HG03342 (cell line): ENCODE data around the gene NFKBIL1.
"Not testable (repeated sequence)": the region's sequence is repeated elsewhere in the genome, so short reads cannot be mapped to it uniquely, and the experiment has no call there.

Experiments
- ATAC-seq: cut with Tn5 transposase; IDR thresholded peaks from one replicate; pipeline ENCODE4 v1.9.1; 2021; ENCODE audit warnings: mild to moderate bottlenecking, moderate library complexity; ENCODE audit not compliant: unreplicated experiment

The NFKBIL1 gene

DNA sequence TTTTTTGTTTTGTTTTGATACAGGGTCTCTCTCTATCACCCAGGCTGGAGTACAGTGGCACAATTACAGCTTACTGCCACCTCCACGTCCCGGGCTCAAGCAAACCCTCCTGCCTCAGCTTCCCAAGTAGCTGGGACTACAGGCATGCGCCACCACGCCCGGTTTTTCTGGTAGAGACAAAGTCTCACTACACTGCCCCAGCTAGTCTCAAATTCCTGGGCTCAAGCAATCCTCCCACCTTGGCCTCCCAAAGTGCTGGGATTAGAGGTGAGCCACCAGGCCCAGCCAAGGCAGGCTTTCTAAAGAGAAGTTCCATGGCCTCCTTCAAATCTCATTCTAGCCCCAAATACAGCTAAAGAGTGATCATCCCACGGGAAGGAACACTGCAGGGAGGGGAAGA lies 13.4 kb upstream of the NFKBIL1 start:
- ATAC-seq: no peak

DNA sequence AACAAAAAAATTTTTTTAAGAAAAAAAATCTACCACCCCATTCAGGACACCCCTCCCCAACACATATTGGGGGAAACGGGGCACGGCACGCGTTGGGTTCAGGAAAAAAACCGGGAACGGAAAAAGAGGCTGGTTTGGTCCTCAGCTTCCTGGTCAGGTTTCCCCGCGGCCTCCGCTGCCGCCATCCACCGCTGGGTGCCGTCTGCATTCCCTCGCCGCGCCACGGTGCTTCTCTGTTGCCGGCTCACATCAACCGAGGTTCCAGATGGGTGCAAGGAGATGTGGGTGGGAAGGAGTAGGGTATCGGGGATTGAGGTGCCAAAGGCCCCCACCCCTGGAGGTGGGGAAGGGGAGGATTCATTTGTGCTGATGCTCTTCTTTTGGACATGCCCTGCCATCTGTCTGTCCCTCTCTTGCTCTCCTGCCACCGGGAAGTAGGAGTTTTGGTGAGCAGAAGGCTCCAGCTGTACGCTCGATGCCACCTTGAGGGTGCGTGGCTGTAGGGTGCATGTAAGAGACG lies 12.8 kb upstream of the NFKBIL1 start:
- ATAC-seq: no peak

DNA sequence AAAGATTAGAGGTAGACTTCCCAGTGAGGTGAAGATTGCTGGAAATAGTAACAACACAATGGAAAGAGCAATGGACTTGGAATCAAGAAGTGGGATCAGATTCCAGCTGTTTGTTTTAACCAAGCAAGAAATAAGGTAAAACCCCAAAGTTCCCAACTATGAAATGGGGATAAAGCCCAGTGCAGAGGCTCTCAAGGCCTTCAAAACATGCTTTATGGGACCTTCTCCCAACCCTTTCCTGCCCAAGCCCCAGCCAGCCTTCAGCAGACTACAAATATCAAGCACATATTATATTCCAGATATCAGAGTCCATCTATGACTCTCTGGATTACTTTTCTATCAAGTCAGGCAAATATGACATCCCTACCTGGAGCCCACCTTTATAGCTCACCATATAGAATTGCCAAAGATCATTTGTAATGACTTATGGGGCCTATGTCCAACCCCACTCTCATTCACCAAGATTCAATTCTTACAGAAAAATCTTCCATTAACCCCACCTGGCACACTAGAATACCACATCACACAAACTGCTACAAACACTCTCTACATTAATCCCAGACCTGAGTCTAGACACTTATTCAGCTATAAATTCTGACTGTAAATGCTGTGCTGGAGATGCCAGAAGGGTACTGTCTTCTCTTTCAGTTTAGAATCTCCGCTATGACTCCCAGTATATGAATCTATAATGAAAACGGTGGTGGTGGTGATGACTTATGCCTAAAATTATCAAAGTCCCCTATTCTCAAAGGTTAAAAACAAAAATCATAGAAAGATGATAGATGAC lies 11.7 kb upstream of the NFKBIL1 start:
- ATAC-seq: no peak

- ATAC-seq: no peak
These were observed 8.5 kb upstream of the NFKBIL1 start for GRCh38 chr6:31538805-31539400.

DNA sequence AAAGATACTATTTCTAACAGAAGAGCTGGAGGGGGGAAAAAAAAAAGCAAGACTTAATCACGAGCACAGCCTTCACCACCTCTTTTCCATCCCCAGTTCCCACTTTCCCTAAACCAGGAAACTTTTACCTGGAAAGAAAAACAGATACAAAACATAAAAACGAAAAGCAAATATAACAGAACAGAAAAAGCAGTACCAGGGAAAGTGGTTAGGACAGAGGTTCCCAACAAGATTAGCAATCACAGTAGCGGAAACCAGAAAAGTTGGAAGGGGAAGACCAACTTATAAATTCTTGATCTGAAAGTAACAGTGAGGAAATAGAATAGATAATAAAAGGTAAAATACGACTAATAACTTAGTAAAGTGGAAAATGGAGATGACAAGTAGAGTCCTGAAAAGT lies 6.8 kb upstream of the NFKBIL1 start:
- ATAC-seq: no peak

DNA sequence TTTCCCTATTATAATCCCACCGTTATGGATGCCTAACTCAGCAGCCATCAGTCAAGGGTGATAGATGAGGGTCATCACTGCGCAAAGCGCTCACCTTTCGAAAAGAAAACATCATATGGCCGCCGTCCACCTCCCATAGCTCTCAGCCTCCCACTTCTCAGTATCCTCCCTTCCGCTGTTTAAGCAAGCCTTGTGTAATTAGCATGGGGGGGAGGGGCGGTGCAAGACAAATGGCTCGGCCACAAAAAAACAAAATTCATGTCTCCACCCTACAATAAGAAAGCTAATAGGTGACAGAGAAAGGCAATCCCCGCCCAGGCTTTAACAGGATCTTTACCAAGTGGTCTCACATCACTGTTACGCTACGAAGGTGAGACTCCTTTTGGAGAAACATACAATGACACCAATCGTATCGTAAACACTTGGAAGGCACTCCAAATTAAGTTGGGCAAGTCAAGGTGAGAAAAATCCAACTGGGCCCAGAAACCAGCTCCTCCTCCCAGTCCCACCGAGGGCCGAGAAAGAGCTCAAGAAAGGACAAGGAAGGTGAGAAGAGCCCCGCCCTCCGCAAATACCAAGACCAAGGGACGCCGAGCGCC lies 6.2 kb upstream of the NFKBIL1 start:
- ATAC-seq: no peak

DNA sequence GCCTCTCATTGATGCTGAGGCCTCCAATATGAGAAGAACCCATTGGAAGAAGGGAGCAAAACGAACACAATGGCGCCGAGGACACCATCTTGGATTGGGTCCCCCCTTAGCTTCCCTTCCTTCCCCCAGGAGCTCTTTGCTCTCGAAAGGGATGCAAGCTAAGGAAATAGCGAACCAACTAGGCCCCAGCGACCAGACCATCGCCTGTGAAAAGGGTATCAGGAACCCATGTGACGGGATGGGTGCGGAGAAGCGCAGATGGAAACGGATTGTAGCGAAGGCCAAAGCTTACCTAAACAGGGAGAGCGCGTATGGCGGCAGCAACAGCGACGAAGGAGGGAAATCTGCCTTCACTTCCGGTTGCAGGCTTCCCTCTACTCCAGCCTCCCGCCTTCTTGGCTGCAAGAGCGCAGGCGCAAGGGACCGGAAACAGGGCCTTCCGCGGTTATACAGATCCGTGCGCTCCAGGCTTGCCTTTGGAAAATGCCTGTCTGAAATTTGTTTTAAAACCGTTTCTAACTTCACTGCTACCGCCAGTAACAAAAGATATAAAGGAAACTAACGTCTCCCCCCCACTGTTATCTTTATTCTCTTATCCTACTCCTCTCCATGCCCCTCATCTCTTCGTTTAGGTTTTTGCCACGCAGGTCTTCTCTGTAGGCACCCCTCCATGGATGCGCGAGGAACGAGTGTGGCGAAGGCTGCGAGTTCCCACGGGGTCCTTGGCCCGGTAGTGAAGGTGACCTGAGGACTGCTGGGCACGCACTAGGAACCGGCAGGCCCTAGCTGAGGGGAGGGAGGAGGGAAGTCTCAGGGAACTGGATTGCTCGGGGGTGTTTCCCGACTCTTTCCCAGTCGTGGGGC lies 5.5 kb upstream of the NFKBIL1 start, which contains the start of gene DDX39B:
Gene DDX39B, minus strand, starts transcription at position 346 of the 864 bp plus-strand sequence. CDS start 1,471 bp downstream, outside the sequence.
- ATAC-seq: peak; percentile 67

DNA sequence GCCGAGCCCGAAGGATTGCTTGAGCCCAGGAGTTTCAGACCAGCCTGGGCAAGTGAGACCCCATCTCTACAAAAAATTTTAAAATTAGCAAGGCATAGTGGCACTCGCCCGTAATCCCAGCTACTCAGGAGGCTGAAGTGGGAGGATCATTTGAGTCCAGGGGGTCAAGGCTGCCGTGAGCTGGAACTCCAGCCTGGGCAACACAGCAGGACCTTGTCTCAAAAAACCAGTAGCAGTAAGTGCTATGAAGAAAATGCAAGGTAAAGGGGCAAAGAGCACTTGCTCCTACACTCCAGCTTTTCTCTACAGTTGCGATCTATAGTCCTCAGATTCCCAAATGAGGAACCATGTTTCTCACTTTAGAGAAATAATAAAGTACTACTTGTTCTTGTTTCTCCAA lies 3.8 kb upstream of the NFKBIL1 start:
- no peak for ATAC-seq

DNA sequence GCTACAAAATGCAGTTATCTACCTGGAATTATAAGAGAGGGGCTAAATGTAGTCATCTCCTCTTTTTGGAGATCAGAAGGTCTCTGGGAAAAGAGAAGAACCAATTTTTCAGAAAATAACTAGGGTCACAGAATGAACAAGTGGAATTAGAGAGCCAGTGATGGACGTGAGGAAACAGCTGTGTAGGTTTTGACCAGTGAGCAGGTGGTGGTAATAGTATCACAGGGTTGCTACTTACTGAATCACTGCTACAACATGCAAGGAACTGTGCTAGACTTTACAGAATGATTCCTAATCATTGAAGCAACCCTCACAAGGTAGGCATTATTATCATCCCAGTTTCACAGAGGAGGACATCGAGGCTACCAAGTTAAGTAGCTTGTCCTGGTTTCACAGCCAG lies 2.7 kb upstream of the NFKBIL1 start:
- ATAC-seq: no peak

DNA sequence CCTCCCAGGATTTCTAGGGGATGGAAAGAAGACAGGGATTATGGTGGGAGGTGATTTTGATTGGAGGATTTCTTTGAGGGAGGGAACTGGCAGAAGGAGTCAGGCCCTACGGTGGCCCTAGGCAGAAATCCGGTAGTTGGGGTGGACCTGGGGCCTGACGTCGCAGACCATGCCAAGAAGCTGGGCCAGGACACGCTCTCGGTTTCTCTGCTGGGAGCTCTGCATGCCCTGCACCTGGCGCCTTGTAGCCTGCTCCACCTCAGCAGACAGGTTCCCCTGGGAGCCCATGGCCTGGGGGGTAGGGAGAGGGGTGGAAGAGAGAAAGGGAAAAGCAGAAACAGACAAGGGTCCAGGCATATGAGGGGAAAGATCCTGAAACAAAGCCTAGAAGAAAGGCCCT lies 2.1 kb upstream of the NFKBIL1 start:
- ATAC-seq: no peak

DNA sequence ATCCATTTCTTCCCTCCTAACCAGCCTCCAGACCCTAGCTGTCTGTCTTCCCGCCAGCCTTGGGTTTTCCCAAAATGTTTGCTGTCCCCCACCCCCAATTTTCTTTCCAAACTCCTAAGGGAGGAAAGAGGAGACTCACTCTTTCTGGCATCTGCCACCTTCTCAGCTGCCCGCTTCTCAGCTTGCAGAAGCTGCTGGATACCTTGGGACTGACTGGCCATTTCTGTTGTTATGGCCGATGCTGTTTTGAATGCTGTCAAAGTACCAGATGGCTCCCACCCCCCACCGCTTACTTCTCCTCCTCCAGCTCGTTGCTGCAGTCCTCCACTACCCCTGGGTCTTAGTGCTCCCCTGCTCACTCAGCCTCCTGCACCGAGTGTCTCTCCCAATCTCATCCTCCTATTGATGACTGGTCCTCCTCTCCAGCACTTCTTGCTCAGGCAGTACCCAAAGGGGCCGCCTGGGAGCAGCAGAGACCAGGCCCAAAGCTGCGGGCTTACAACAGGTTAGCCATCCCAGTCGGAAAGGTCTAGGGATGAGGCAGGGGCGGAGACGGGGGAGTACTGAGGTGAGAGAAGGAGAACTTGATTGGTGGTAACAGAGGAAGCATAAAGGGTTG lies 960 bp upstream of the NFKBIL1 start, which contains the start of gene ATP6V1G2:
Gene ATP6V1G2, minus strand, starts transcription at position 270 of the 619 bp plus-strand sequence. Its CDS starts 49 bp downstream, at position 221.
- ATAC-seq: peak; percentile 47

DNA sequence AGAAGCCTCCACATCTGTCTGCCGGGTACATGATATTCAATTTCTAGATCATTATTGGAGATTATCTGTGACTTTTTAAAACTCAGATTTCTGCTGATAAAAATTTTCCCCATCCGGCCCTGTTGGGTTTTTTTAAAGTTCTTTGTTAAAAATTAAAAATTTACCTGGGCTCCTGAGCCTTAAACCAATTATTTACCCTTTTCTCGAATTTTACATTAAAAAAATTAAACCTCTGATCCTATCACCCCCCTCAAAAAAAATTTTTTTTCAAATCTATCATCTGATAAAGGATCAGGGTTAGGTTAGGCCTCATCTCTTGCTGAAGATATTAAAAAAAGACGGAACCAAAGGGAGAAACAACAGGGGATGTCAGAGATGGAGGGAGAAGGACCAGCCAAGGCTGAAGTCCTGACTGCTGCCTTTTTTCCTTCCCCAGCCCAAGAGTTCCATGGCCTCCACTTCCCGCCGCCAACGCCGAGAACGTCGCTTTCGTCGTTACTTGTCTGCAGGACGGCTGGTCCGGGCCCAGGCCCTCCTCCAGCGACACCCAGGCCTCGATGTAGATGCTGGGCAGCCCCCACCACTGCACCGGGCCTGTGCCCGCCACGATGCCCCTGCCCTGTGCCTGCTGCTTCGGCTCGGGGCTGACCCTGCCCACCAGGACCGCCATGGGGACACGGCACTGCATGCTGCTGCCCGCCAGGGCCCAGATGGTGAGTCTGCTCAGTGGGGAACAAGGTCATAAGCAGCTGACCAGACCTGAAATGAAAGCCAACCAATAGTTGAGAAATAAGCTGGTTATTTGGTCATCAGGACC lies 527 bp downstream of the NFKBIL1 start:
- ATAC-seq: no peak

DNA sequence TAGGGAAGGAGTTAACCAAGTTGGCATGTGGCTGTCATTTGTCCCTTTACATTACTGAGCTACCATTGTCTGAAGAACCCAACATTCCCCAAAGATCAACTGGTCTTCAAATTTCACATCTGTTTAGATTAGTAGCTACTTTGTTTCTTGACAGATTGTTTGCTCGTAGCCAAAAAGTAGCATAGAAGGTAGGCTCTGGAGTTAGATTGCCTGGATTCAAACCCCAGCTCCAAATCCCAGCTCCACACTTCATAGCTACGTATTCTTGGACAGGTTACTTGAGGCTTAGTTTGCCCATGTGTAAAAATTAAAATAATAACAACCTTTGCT lies 1.1 kb downstream of the NFKBIL1 start:
- no peak for ATAC-seq

DNA sequence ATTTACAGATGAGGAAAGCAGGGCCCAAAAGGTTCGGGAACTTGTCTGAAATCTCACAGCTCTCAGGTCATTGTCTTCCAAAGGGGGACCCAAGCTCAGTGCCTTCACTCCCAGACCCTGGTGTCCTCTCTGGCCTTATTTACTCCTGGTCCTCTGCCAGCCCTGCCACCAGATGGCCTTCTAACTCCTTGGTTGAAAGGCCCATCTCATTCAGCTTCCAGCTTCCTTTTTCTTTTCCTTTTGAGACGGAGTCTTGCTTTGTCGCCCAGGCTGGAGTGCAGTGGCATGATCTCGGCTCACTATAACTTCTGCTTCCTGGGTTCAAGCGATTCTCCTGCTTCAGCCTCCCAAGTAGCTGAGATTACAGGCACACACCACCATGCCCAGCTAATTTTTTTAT lies 4.0 kb downstream of the NFKBIL1 start:
- not testable (repeated sequence) for ATAC-seq

- ATAC-seq: no peak
These were observed 8.9 kb downstream of the NFKBIL1 start for GRCh38 chr6:31556307-31556706.

DNA sequence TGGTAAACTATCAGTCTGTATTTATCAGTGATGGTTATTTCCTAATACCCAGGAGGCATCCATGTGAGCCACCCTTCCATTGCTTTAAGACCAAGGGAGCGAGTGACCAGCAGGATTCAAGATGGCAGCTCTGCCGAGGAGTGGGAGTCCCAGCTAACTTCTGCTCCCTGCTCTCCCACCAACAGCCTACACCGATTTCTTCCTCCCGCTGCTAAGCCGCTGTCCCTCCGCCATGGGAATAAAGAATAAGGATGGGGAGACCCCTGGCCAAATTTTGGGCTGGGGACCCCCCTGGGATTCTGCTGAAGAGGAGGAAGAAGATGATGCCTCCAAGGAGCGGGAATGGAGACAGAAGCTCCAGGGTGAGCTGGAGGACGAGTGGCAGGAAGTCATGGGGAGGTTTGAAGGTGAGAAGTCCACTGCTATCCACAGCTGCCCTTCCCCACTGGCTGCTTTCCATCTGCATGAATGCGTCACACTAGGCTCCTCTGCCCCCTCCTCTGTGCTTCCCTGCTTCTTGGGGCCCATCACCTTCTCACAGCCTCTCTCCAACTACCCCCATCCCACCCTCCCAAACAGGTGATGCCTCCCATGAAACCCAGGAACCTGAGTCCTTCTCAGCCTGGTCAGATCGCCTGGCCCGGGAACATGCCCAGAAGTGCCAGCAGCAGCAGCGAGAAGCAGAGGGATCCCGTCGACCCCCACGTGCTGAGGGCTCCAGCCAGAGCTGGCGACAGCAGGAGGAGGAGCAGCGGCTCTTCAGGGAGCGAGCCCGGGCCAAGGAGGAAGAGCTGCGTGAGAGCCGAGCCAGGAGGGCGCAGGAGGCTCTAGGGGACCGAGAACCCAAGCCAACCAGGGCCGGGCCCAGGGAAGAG lies 10.3 kb downstream of the NFKBIL1 start:
- ATAC-seq: no peak

GRCh38 chr6:31558318-31558625 lies 10.9 kb downstream of the NFKBIL1 start:
- no peak for ATAC-seq

DNA sequence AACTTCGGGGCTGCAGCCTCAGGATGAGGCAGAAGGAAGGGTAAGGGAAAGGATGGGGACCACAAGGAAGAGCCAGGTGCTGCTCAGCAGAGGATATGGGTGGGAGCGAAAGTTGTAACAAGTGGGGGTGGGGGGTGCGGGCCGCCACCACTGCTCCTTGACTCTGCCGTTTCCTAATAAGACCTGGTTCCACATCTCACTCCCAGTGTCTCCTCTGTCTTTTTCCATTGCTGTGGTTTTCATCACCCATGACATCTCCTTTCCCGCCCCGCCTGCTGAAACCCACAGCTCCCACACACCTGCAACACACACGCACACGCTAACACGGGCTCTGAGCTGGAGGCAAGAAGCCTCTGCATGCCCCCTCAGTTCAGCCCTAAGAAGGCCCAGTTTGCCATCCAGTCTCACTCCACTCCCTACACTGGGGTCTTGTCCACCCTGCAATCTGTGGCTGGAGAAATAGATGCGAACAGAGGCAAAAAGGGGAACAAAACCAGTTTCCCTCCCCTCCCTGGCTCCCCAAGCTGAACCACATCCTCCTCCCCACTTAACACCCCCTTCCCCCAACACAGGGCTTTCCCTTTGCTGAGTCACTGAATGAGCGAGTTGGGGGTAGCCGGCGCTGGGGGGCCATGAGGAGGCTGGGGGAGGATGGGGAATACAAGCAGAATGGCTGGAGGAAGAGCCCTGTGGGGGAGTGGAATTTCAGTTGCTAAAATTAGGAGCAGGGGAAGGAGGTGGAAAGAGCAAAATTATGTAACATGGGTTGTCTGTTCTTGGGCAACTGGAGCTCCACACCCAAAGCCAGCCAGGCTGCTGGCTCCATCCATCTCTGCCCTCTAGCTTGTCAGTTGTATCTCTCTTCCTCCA lies 11.5 kb downstream of the NFKBIL1 start:
- peak; percentile 27 for ATAC-seq
